ENCODE data around the gene B4GALT2.

- TF ChIP-seq CTCF (IDR thresholded peaks at IDR 0.05; ENCODE audit: control extremely low read depth in 1 of 3, insufficient read depth in 1 of 3, low read depth in 1 of 3, low read length in 3 of 3): no peak
- no peak for TF ChIP-seq CHD1 (IDR thresholded peaks at IDR 0.05; ENCODE audit: low read depth, low read length)
- no peak for TF ChIP-seq CREB1 (IDR thresholded peaks at IDR 0.05)
- no peak for TF ChIP-seq BACH1 (IDR thresholded peaks at IDR 0.05; ENCODE audit: low read length)
- TF ChIP-seq PHF8 (conservative IDR thresholded peaks at IDR 0.05; ENCODE audit: low read depth, low read length): no peak
- no peak for TF ChIP-seq FOSL1 (IDR thresholded peaks at IDR 0.05; ENCODE audit: insufficient read depth, low read depth, low read length)
- no peak for TF ChIP-seq CEBPB (IDR thresholded peaks at IDR 0.05; ENCODE audit: low read depth, low read length)
- TF ChIP-seq POLR2A (IDR thresholded peaks at IDR 0.05; ENCODE audit: control extremely low read depth in 1 of 2, low read depth in 2 of 2, low read length in 2 of 2): no peak
- TF ChIP-seq CBX8 (IDR thresholded peaks at IDR 0.05; ENCODE audit: borderline replicate concordance, low read depth, low read length): no peak
- no peak for TF ChIP-seq RAD21 (IDR thresholded peaks at IDR 0.05 in 1 of 2, conservative IDR thresholded peaks at IDR 0.05 in 1 of 2; ENCODE audit: low read depth in 2 of 2, low read length in 2 of 2)
- TF ChIP-seq EP300 (IDR thresholded peaks at IDR 0.05; ENCODE audit: borderline replicate concordance in 1 of 2, low read depth in 2 of 2, low read length in 2 of 2): no peak
- TF ChIP-seq EZH2 (IDR thresholded peaks at IDR 0.05; ENCODE audit: low read depth, low read length, severe bottlenecking): no peak
Observed at GRCh38 chr1:43976890-43977289, 2.1 kb upstream of the B4GALT2 start.

Data from H1 (cell line).